Heart left ventricle (tissue), 13 donors: ENCODE measurements around the gene ALAD.

Experiments used
- POLR2A ChIP-seq, 2 donors: fragments of 450-650 bp; IDR thresholded peaks; one replicate each; pipeline ENCODE4 v1.6.1; 2017; ENCODE audit warnings: antibody characterized with exemption in 2 of 2, mild to moderate bottlenecking in 2 of 2, moderate library complexity in 2 of 2
- TF ChIP-seq, protein P1 (sequence below), 12 donors: fragments of 200-600 bp; sonication (generic) in 4 of 12; IDR thresholded peaks; one replicate each; pipeline versions ENCODE4 v1.5.0 to v1.8.0; 2018 to 2022; ENCODE audit warnings: antibody characterized with exemption in 12 of 12, mild to moderate bottlenecking in 5 of 12
- donor health status: ischemic (EF 13 %, LVEDD 7.1; RV severe dilation, severe dysfunction).
- donor health status: DM: no; HTN: yes; CAD: no.
- donor health status: DM: no; HTN: no; CAD: no.
- donor health status: ischemic (EF 25% LVEDD 6.9; RV normal size, moderate dysfunction).
- donor health status: ischemic (EF 25% LVEDD 5.7; RV mildly dilated, moderate dysfunction).
- donor health status: ischemic (EF 35%, LVEDD 5.7; RV mildly dilated, moderate dysfunction).
- donor health status: nonischemic (EF 11% LVEDD 7.7; RV severe dilation, severe dysfunction).
- donor health status: DM: yes; HTN: yes; CAD: no.
- donor health status: PGD.
- donor health status: ischemic (EF 29% LVEDD 5.4; RV normal size, mild dysfunction).
- donor health status: nonischemic (EF 23%, LVEDD 6.1; RV moderate dilation, normal function).

DNA sequence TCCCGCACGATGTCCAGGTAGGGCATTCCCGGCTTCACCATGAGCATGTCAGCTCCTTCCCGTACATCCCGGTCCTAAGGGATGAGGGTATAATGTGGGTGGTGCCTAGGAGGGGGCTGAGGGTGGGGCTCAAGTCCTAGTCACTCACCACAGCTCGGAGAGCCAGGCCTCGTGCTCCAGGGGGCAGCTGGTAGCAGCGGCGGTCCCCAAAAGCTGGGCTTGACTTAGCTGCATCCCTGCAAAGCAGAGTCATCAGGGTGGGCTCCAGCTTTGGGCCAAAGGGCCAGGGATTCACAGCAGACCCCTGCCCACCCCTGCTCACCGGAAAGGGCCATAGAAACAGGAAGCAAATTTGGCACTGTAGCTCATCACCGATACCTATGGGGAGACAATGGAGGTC lies 11.6 kb downstream of the ALAD start:
- TF ChIP-seq POLR2A (IDR thresholded peaks at IDR 0.05): no peak
- TF ChIP-seq, protein P1, sequence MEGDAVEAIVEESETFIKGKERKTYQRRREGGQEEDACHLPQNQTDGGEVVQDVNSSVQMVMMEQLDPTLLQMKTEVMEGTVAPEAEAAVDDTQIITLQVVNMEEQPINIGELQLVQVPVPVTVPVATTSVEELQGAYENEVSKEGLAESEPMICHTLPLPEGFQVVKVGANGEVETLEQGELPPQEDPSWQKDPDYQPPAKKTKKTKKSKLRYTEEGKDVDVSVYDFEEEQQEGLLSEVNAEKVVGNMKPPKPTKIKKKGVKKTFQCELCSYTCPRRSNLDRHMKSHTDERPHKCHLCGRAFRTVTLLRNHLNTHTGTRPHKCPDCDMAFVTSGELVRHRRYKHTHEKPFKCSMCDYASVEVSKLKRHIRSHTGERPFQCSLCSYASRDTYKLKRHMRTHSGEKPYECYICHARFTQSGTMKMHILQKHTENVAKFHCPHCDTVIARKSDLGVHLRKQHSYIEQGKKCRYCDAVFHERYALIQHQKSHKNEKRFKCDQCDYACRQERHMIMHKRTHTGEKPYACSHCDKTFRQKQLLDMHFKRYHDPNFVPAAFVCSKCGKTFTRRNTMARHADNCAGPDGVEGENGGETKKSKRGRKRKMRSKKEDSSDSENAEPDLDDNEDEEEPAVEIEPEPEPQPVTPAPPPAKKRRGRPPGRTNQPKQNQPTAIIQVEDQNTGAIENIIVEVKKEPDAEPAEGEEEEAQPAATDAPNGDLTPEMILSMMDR (IDR thresholded peaks at IDR 0.05): no peak
